Keratinocyte (primary cell): ENCODE data around the gene AKAP8L. TPM values are rescaled to one million over a fixed set of nuclear protein-coding genes. Genes with fewer than 3 reads are reported as not detected.

ENCODE experiments used
- DNase-seq: peaks from one replicate; pipeline ENCODE4 v3.0.0-alpha.2; 2011; ENCODE audit warnings: low read depth, missing footprints, low spot score
- FAIRE-seq: peaks from 2 replicates; lab custom pipeline; 2011; peaks lifted over from hg19 to GRCh38; lab: Jason Lieb, UNC
- H2AFZ ChIP-seq: 2 replicates; pipeline ENCODE4 v1.6.0; 2012; ENCODE audit warnings: low read length, control low read depth, inconsistent platforms; ENCODE audit not compliant: control insufficient read depth
- H3K27ac ChIP-seq: 2 replicates; pipeline ENCODE4 v1.5.1; 2011; ENCODE audit warnings: low read length; ENCODE audit not compliant: control insufficient read depth, insufficient read depth
- H3K27me3 ChIP-seq: 3 replicates; pipeline ENCODE4 v1.6.0; 2011; ENCODE audit warnings: low read length; ENCODE audit not compliant: control insufficient read depth, insufficient read depth; ENCODE audit errors: extremely low read depth
- H3K36me3 ChIP-seq, 2 experiments: 2 replicates in 1 of 2; 3 replicates in 1 of 2; pipeline ENCODE4 v1.5.1; 2011; ENCODE audit warnings: low read length in 2 of 2, mild to moderate bottlenecking in 1 of 2; ENCODE audit not compliant: control insufficient read depth in 2 of 2, insufficient read depth in 2 of 2; ENCODE audit errors: extremely low read depth in 1 of 2
- H3K4me1 ChIP-seq: 3 replicates; pipeline ENCODE4 v1.5.1; 2011; ENCODE audit warnings: low read length; ENCODE audit not compliant: control insufficient read depth, insufficient read depth; ENCODE audit errors: extremely low read depth
- H3K4me2 ChIP-seq: 3 replicates; pipeline ENCODE4 v1.6.0; 2011; ENCODE audit warnings: low read depth, low read length; ENCODE audit not compliant: control insufficient read depth, insufficient read depth; ENCODE audit errors: extremely low read depth
- H3K4me3 ChIP-seq, 3 experiments: fragments of 200-600 bp in 1 of 3; sonication (generic) in 1 of 3; 2 replicates in 2 of 3; 3 replicates in 1 of 3; pipeline ENCODE4 v1.5.1; 2011 to 2016; ENCODE audit warnings: low read length in 3 of 3, mild to moderate bottlenecking in 3 of 3, control low read depth in 2 of 3, inconsistent platforms in 1 of 3, low read depth in 1 of 3, mixed read lengths in 1 of 3, mixed run types in 1 of 3, moderate library complexity in 1 of 3; ENCODE audit not compliant: control insufficient read depth in 2 of 3, insufficient read depth in 2 of 3; ENCODE audit errors: extremely low read depth in 1 of 3
- H3K79me2 ChIP-seq: 2 replicates; pipeline ENCODE4 v1.6.0; 2012; ENCODE audit warnings: low read length; ENCODE audit not compliant: control insufficient read depth, insufficient read depth
- H3K9ac ChIP-seq: 3 replicates; pipeline ENCODE4 v1.6.0; 2011; ENCODE audit warnings: low read length; ENCODE audit not compliant: control insufficient read depth, insufficient read depth; ENCODE audit errors: extremely low read depth
- H3K9me1 ChIP-seq: 3 replicates; pipeline ENCODE4 v1.6.0; 2011; ENCODE audit warnings: low read length; ENCODE audit not compliant: control insufficient read depth, insufficient read depth; ENCODE audit errors: extremely low read depth
- H3K9me3 ChIP-seq: 2 replicates; pipeline ENCODE4 v1.5.1; 2012; ENCODE audit warnings: low read depth, low read length; ENCODE audit not compliant: control insufficient read depth
- H4K20me1 ChIP-seq: 3 replicates; pipeline ENCODE4 v1.6.0; 2011; ENCODE audit warnings: low read length; ENCODE audit not compliant: control insufficient read depth, insufficient read depth; ENCODE audit errors: extremely low read depth
- CTCF ChIP-seq, 3 experiments: IDR thresholded peaks in 1 of 3; conservative IDR thresholded peaks in 1 of 3; optimal IDR thresholded peaks in 1 of 3; 2 replicates in 2 of 3; 3 replicates in 1 of 3; pipeline versions ENCODE3 to v1.5.1; 2011; ENCODE audit warnings: low read length in 3 of 3, mild to moderate bottlenecking in 3 of 3, moderate library complexity in 2 of 3, control low read depth in 1 of 3, inconsistent platforms in 1 of 3; ENCODE audit not compliant: insufficient read depth in 2 of 3; ENCODE audit errors: extremely low read depth in 1 of 3
- EZH2 ChIP-seq: IDR thresholded peaks from one replicate; pipeline ENCODE4 v1.6.1; 2012; ENCODE audit warnings: inconsistent platforms, mild to moderate bottlenecking, low read length, moderate library complexity
- dilution Hi-C: fragments of 300-500 bp; cut with MboI; formaldehyde crosslinking; loops from one replicate; pipeline ENCODE4 v1.7.0; 2020; ENCODE audit warnings: low sequenced_read_pairs; ENCODE audit not compliant: extremely low pct_ligation_motif_present
- polyA plus RNA-seq, 5 experiments: library from polyadenylated mRNA; depleted of rRNA in 3 of 5; stranded (reverse) in 3 of 5; stranded (forward) in 1 of 5; unstranded in 1 of 5; fragments of >200 nt; gene quantifications; 1 replicate in 1 of 5; 2 replicates in 3 of 5; 3 replicates in 1 of 5; pipeline versions ENCODE4 v1.2.1 to v1.2.3, GENCODE V29; 2011 to 2012; ENCODE audit warnings: missing spikeins in 2 of 5, low read depth in 1 of 5, low replicate concordance in 1 of 5

The AKAP8L gene
- polyA plus RNA-seq, 1 donor (not counting 4 experiments of a cell fraction or from before 2014, with no cell fraction given) = 48.2 TPM

- dilution Hi-C loops = no loop called here
- Histone ChIP-seq H3K27ac (no peak overlapping the region), H3K9ac (no peak overlapping the region), H3K4me1 (no peaks in the 10 kb centered on the region), H3K4me3 (no peak overlapping the region), H4K20me1 (no peaks in the 10 kb centered on the region), H3K4me2 (no peak overlapping the region), H3K9me1 (no peaks in the 10 kb centered on the region), H3K36me3 (no peaks in the 10 kb centered on the region), H3K79me2 (no peaks in the 10 kb centered on the region), H3K27me3 (peaks cover 20% of the 10 kb centered on the region), H2AFZ (no peak overlapping the region), H3K9me3 (no peaks in the 10 kb centered on the region)
- DNase-seq (no peak), FAIRE-seq (no peak)
- TF ChIP-seq EZH2 (no peak), CTCF (optimal IDR thresholded peaks at IDR 0.05 in 1 of 3, IDR thresholded peaks at IDR 0.05 in 1 of 3, conservative IDR thresholded peaks at IDR 0.05 in 1 of 3; ENCODE audit: extremely low read depth in 1 of 3, insufficient read depth in 2 of 3, low read length in 3 of 3) (no peak)
Observed at GRCh38 chr19:15463861-15464371, 45.1 kb upstream of the AKAP8L start.

GRCh38 chr19:15461694-15462093 is 42.9 kb upstream of the AKAP8L start:
- Histone ChIP-seq H4K20me1 (no peaks in the 10 kb centered on the region), H3K9me1 (no peaks in the 10 kb centered on the region)
- TF ChIP-seq EZH2 (no peak), CTCF (optimal IDR thresholded peaks at IDR 0.05 in 1 of 3, IDR thresholded peaks at IDR 0.05 in 1 of 3, conservative IDR thresholded peaks at IDR 0.05 in 1 of 3; ENCODE audit: extremely low read depth in 1 of 3, insufficient read depth in 2 of 3, low read length in 3 of 3) (no peak)

More at GRCh38 chr19:15461694-15462093, 42.9 kb upstream of the AKAP8L start:
- Histone ChIP-seq H3K27me3 (peaks cover 32% of the 10 kb centered on the region), H3K36me3 (no peaks in the 10 kb centered on the region), H2AFZ (no peak overlapping the region), H3K4me2 (no peak overlapping the region), H3K79me2 (no peaks in the 10 kb centered on the region), H3K9me3 (no peaks in the 10 kb centered on the region), H3K9ac (no peak overlapping the region), H3K4me3 (no peak overlapping the region), H3K4me1 (no peaks in the 10 kb centered on the region), H3K27ac (no peak overlapping the region)
- no peak for DNase-seq
- no peak for FAIRE-seq
- dilution Hi-C loops = no loop called here
